GM21526 (cell line): ENCODE results near the gene ZFYVE21.
"Not testable (repeated sequence)": the region's sequence is repeated elsewhere in the genome, so short reads cannot be mapped to it uniquely, and the experiment has no call there.

Experiments used
- ATAC-seq: cut with Tn5 transposase; IDR thresholded peaks from one replicate; pipeline ENCODE4 v1.9.1; 2021; ENCODE audit warnings: moderate library complexity; ENCODE audit not compliant: unreplicated experiment, low FRiP score

Gene ZFYVE21

GRCh38 chr14:103691655-103692054, 24.0 kb upstream of the ZFYVE21 start:
- not testable (repeated sequence) for ATAC-seq

GRCh38 chr14:103692159-103692558, 23.5 kb upstream of the ZFYVE21 start:
- no peak for ATAC-seq

- no peak for ATAC-seq
Observed at GRCh38 chr14:103692871-103693270, 22.7 kb upstream of the ZFYVE21 start.

GRCh38 chr14:103693515-103693914, 22.1 kb upstream of the ZFYVE21 start:
- ATAC-seq = no peak

GRCh38 chr14:103694572-103695026, 21.0 kb upstream of the ZFYVE21 start:
- ATAC-seq = no peak

GRCh38 chr14:103695296-103696069, 20.1 kb upstream of the ZFYVE21 start:
- ATAC-seq = no peak

- no peak for ATAC-seq
Observed at GRCh38 chr14:103696070-103696402, 19.6 kb upstream of the ZFYVE21 start.

GRCh38 chr14:103696466-103697071, 19.0 kb upstream of the ZFYVE21 start:
- ATAC-seq = no peak

- ATAC-seq = no peak
Observed at GRCh38 chr14:103697206-103697602, 18.4 kb upstream of the ZFYVE21 start.

- ATAC-seq = no peak
Observed at GRCh38 chr14:103697603-103698379, 17.8 kb upstream of the ZFYVE21 start.

- ATAC-seq = no peak
Observed at GRCh38 chr14:103698380-103699260, 17.0 kb upstream of the ZFYVE21 start.

GRCh38 chr14:103699261-103699661, 16.3 kb upstream of the ZFYVE21 start:
- no peak for ATAC-seq

GRCh38 chr14:103699901-103700752, 15.5 kb upstream of the ZFYVE21 start:
- no peak for ATAC-seq

- ATAC-seq = no peak
Observed at GRCh38 chr14:103700753-103701490, 14.7 kb upstream of the ZFYVE21 start.

GRCh38 chr14:103702095-103702494, 13.5 kb upstream of the ZFYVE21 start:
- no peak for ATAC-seq

- ATAC-seq = no peak
Observed at GRCh38 chr14:103702497-103703432, 12.8 kb upstream of the ZFYVE21 start.

- ATAC-seq = no peak
Observed at GRCh38 chr14:103703433-103704385, 11.9 kb upstream of the ZFYVE21 start.
